HEK293 (cell line): Measurements from ENCODE around the gene ASB8.

Experiments
- CTCF ChIA-PET: fragments of 350-600 bp; formaldehyde crosslinking; extraction: SDS; loops from one replicate; lab custom pipeline; 2021; ENCODE audit warnings: antibody characterized with exemption; lab: Yijun Ruan, JAX
- POLR2A ChIA-PET: fragments of 300-600 bp; formaldehyde crosslinking; extraction: SDS; loops from one replicate; lab custom pipeline; 2020; ENCODE audit warnings: antibody characterized with exemption, inconsistent platforms; lab: Yijun Ruan, JAX
- H3K27ac ChIP-seq: fragments of 200-500 bp; sonication (Bioruptor generic); 2 replicates; pipeline ENCODE4 v1.5.1; 2014; ENCODE audit warnings: low read depth, low read length, control low read depth, inconsistent platforms; ENCODE audit errors: extremely low read depth
- H3K36me3 ChIP-seq, 2 experiments: fragments of 200-500 bp in 1 of 2; sonication (Bioruptor generic) in 1 of 2; 1 replicate in 1 of 2; 2 replicates in 1 of 2; pipeline ENCODE4 v1.5.1; 2014 to 2017; ENCODE audit warnings: inconsistent platforms in 2 of 2, low read length in 2 of 2; ENCODE audit not compliant: control insufficient read depth in 2 of 2, insufficient read depth in 1 of 2
- H3K4me1 ChIP-seq: fragments of 200-500 bp; sonication (Bioruptor generic); 2 replicates; pipeline ENCODE4 v1.5.1; 2014; ENCODE audit warnings: mild to moderate bottlenecking, low read length, inconsistent platforms; ENCODE audit not compliant: control insufficient read depth, insufficient read depth
- H3K4me3 ChIP-seq: 2 replicates; pipeline ENCODE4 v1.5.1; 2011; ENCODE audit warnings: low read depth, mild to moderate bottlenecking, control low read depth, low read length, moderate library complexity
- H3K9me3 ChIP-seq: fragments of 200-500 bp; sonication (Bioruptor generic); 2 replicates; pipeline ENCODE4 v1.5.1; 2014; ENCODE audit warnings: low read depth, low read length, inconsistent platforms; ENCODE audit not compliant: control insufficient read depth, insufficient read depth
- ELK4 ChIP-seq: IDR thresholded peaks from 2 replicates; pipeline ENCODE4 v1.6.1; 2011; ENCODE audit warnings: mild to moderate bottlenecking, low read depth, low read length, borderline replicate concordance
- GLI2 ChIP-seq: fragments of 450-650 bp; formaldehyde crosslinking; IDR thresholded peaks from 2 replicates; pipeline ENCODE4; 2017; ENCODE audit warnings: missing biosample characterization, missing genetic modification characterization, low read depth, borderline replicate concordance
- GLI4 ChIP-seq: fragments of 450-650 bp; formaldehyde crosslinking; IDR thresholded peaks from 2 replicates; pipeline ENCODE4 v1.5.1; 2016; ENCODE audit warnings: missing biosample characterization, missing genetic modification characterization
- IKZF3 ChIP-seq: fragments of 450-650 bp; IDR thresholded peaks from 2 replicates; pipeline ENCODE4 v1.5.0; 2018; ENCODE audit warnings: missing biosample characterization, mild to moderate bottlenecking, missing genetic modification characterization, moderate library complexity
- KLF16 ChIP-seq: fragments of 450-650 bp; formaldehyde crosslinking; IDR thresholded peaks from 2 replicates; pipeline ENCODE4 v1.5.1; 2017; ENCODE audit warnings: missing biosample characterization, missing genetic modification characterization
- PATZ1 ChIP-seq: fragments of 450-650 bp; formaldehyde crosslinking; IDR thresholded peaks from 2 replicates; pipeline ENCODE4 v1.5.1; 2016; ENCODE audit warnings: missing biosample characterization, missing genetic modification characterization
- PRDM2 ChIP-seq: fragments of 450-650 bp; formaldehyde crosslinking; IDR thresholded peaks from 2 replicates; pipeline ENCODE4 v1.5.1; 2016; ENCODE audit warnings: missing biosample characterization, missing genetic modification characterization, borderline replicate concordance
- TRIM28 ChIP-seq: IDR thresholded peaks from 2 replicates; pipeline ENCODE4 v1.6.1; 2011; ENCODE audit warnings: low read length, control low read depth, borderline replicate concordance
- ZBTB26 ChIP-seq: fragments of 450-650 bp; formaldehyde crosslinking; optimal IDR thresholded peaks from 2 replicates; pipeline ENCODE3; 2016; ENCODE audit warnings: missing biosample characterization, mild to moderate bottlenecking, missing genetic modification characterization
- ZBTB48 ChIP-seq: fragments of 450-650 bp; formaldehyde crosslinking; IDR thresholded peaks from 2 replicates; pipeline ENCODE4 v1.5.1; 2016; ENCODE audit warnings: missing biosample characterization, missing genetic modification characterization
- ZFP3 ChIP-seq: fragments of 450-650 bp; formaldehyde crosslinking; IDR thresholded peaks from 2 replicates; pipeline ENCODE4 v1.5.1; 2016; ENCODE audit warnings: low read depth, missing biosample characterization, missing genetic modification characterization
- ZNF10 ChIP-seq: fragments of 450-650 bp; formaldehyde crosslinking; IDR thresholded peaks from 2 replicates; pipeline ENCODE4 v1.5.1; 2017; ENCODE audit warnings: missing biosample characterization, missing genetic modification characterization
- ZNF175 ChIP-seq: fragments of 450-650 bp; formaldehyde crosslinking; IDR thresholded peaks from 2 replicates; pipeline ENCODE4 v1.5.1; 2016; ENCODE audit warnings: missing biosample characterization, missing genetic modification characterization
- ZNF24 ChIP-seq: fragments of 450-650 bp; formaldehyde crosslinking; IDR thresholded peaks from 2 replicates; pipeline ENCODE4 v1.5.1; 2016; ENCODE audit warnings: missing biosample characterization, missing genetic modification characterization
- ZNF274 ChIP-seq, 2 experiments: fragments of 200-500 bp in 1 of 2; fragments of 450-650 bp in 1 of 2; sonication (Bioruptor generic) in 1 of 2; formaldehyde crosslinking in 1 of 2; IDR thresholded peaks; 2 replicates each; pipeline versions ENCODE4 v1.5.1 to v1.6.1; 2014 to 2016; ENCODE audit warnings: borderline replicate concordance in 1 of 2, inconsistent platforms in 1 of 2, low read length in 1 of 2, missing biosample characterization in 1 of 2, missing genetic modification characterization in 1 of 2
- ZNF423 ChIP-seq: fragments of 450-650 bp; formaldehyde crosslinking; IDR thresholded peaks from 2 replicates; pipeline ENCODE4 v1.5.1; 2016; ENCODE audit warnings: missing biosample characterization, missing genetic modification characterization
- ZNF544 ChIP-seq: fragments of 450-650 bp; formaldehyde crosslinking; IDR thresholded peaks from 2 replicates; pipeline ENCODE4 v1.5.0; 2017; ENCODE audit warnings: missing biosample characterization, missing genetic modification characterization
- ZNF658 ChIP-seq: fragments of 450-650 bp; formaldehyde crosslinking; IDR thresholded peaks from 2 replicates; pipeline ENCODE4; 2016; ENCODE audit warnings: missing biosample characterization, missing genetic modification characterization
- ZNF692 ChIP-seq: fragments of 450-650 bp; formaldehyde crosslinking; IDR thresholded peaks from 2 replicates; pipeline ENCODE4 v1.5.1; 2016; ENCODE audit warnings: missing biosample characterization, missing genetic modification characterization
- ZSCAN16 ChIP-seq: fragments of 450-650 bp; formaldehyde crosslinking; IDR thresholded peaks from 2 replicates; pipeline ENCODE4 v1.5.1; 2016; ENCODE audit warnings: missing biosample characterization, missing genetic modification characterization

Gene ASB8

GRCh38 chr12:48157018-48157888, at the start of gene ASB8 (continued):
- TF ChIP-seq GLI4 (tag by site-specific recombination) = no peak
- no peak for TF ChIP-seq GLI2

GRCh38 chr12:48203192-48203591, 45.9 kb upstream of the ASB8 start, which contains the start of gene OR10AD1:
Gene OR10AD1 (minus strand): TSS chr12:48203292. CDS start chr12:48203292, 0 bp downstream.
- H3K4me1 ChIP-seq = peaks cover 12% of the 10 kb centered on the region
- H3K36me3 ChIP-seq = no peaks in the 10 kb centered on the region
- H3K4me3 ChIP-seq = no peak within 1 kb of the TSS
- ChIA-PET POLR2A (no interaction called here), CTCF (interaction anchor here (1.3 kb wide), 1 partner anchor 415 kb away, joined by 4 read pairs; no protein-coding TSS in a partner anchor)
- no peak within 1 kb of the TSS for H3K27ac ChIP-seq
- H3K9me3 ChIP-seq = no peaks in the 10 kb centered on the region; the same call in 1 of the 2 replicates
- TF ChIP-seq ZNF544 (tag by site-specific recombination) (no peak), ZNF10 (tag by site-specific recombination) (no peak), ZBTB48 (tag by site-specific recombination) (no peak), ZNF175 (tag by site-specific recombination) (no peak), ZFP3 (tag by site-specific recombination) (no peak), ZNF658 (no peak), ZBTB26 (no peak), ZNF24 (tag by site-specific recombination) (no peak), ZNF692 (tag by site-specific recombination) (no peak), ZSCAN16 (tag by site-specific recombination) (no peak), ZNF274 (IDR thresholded peaks at IDR 0.05; ENCODE audit: low read length) (no peak), ZNF274 (tag by site-specific recombination; IDR thresholded peaks at IDR 0.05; ENCODE audit: borderline replicate concordance) (no peak), PATZ1 (tag by site-specific recombination) (no peak), TRIM28 (no peak), ZNF423 (no peak), IKZF3 (tag by site-specific recombination) (no peak), KLF16 (no peak), ELK4 (no peak), PRDM2 (tag by site-specific recombination) (no peak)
